GM04503 (cell line): ENCODE measurements around the gene GNG4.

Experiments used
- DNase-seq: peaks from one replicate; pipeline ENCODE4 v3.0.0-alpha.2; 2012; ENCODE audit warnings: low read depth

GNG4 gene

DNA sequence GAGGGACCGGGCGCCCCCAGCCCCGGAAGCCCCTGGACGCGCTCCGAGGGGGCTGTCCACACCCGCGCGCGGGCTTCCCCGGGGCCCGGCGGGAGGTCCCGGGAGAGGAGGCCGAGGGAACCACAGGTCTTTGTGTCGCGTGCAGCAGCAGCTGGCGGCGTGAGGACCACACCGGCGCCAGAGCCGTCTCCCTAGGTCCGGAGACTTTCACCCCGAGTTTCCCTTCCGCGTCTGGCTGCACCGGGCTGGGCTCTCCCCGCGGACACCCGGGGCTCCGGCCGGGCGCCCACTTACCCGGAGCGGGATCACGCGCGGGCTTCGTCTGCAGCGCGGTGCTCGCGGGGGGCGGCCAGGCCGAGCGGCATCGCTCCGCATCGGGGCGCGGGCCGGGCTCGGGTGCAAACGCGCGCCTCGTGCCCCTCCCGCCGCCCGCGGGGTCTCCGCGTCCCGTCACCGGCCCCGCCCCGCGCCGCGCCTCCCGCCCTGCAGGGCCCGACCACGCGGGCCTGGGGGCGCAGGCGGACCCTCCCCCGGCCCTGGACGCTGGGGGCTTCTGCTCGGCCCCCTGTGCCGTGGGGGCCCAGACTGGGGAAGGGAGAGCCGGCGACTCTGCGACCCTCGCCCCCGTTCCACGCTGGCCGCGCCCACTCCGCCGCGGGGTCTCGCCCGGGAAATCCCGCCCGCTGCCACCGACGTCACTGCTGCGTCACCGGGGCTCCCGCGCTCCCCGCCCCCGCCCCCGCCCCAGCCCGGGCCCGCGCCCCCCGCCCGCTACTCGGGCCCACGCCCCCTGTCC, at the start of gene GNG4:
Gene GNG4, minus strand, starts transcription at position 417 of the 796 bp plus-strand sequence. CDS start 65,946 bp downstream, outside the sequence.
- DNase-seq = no peak

DNA sequence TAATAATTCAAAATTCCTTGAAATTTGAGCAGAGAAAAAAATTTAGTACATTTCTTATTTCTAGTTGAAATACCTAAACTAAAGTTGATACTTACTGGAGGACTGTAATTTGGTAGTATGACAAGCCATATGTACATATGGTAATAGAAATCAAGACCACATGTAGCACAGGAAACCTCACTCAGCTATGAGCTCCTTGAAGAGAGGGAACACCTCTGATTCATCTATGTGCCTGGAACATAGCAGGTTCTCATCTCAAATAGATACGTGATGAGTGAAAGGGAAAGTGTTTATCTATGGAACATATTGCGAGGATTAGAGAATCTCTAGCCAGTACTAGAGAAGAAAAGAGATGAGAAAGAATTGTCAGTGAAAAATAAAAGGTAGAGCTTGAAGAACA, 47.9 kb upstream of the GNG4 start:
- DNase-seq = no peak

DNA sequence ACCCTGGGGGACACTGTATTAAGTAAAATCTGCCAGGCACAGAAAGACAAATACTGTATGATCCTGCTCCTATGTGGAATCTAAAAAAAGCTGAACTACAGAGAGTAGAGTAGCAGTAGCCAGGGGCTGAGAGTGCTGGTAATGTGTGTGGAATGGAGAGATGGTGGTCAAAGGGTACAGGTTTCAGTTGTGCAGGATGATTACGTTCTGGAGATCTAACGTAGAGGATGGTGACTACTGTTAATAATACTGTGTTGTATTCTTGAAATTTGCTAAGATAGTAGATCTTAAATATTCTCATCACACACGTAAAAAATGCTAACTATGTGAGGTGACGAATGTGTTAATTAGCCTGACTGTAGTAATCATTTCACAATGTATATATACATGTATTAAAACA, 39.8 kb upstream of the GNG4 start:
- no peak for DNase-seq

DNA sequence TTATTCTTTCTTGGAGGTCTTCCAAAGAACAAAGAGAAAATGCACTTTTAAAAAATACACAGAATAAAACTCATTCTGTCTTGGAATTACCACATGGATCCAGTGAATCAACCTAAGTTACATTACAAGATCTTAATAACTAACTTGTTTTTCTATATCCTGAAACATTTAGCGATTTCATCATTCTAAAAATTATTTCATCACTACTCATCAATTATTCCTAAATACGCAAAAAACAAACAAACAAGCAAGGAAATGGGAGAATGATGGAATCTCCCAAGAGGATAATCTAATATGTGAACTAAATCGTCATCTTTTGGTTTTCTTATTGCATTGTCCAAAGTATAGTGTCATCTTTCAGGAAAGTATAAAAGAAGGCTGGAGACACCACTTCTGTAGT, 38.5 kb upstream of the GNG4 start:
- no peak for DNase-seq

DNA sequence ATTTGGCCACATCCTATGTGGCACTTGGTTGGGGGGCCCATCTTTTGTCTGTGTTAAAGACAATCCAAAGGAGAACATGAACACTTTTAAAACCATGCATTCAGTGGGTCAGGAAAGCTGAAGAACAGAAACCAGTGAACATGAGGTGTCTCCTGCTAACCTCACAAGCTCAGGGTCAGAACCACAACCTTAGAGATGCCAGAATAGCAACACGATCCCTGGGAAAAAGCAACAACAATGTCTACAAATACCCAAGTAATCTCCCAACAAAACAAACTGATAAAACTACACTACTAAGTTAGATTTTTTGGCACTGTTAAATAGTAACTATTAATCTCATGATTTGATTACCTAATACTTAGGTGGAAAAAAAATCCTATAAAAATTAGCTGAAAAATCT, 34.1 kb upstream of the GNG4 start:
- DNase-seq = no peak

DNA sequence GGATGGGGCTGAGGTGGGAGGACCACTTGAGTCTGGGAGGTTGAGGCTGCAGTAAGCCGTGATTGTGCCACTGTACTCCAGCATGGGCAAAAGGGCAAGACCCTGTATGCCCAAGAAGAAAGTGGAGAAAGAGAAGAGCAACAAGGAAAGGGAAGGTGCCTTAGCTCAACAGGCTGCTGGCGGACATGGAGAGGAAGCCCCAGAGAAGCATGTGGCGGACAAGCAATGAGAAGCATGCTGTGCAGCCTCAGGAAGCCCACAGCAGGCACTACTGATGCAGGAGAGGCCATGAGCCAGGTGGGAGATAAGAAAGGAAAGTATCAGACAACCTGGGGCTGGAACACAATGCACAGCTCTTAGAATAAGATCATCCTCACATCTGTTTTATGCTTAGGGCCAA, 32.6 kb upstream of the GNG4 start:
- no peak for DNase-seq

DNA sequence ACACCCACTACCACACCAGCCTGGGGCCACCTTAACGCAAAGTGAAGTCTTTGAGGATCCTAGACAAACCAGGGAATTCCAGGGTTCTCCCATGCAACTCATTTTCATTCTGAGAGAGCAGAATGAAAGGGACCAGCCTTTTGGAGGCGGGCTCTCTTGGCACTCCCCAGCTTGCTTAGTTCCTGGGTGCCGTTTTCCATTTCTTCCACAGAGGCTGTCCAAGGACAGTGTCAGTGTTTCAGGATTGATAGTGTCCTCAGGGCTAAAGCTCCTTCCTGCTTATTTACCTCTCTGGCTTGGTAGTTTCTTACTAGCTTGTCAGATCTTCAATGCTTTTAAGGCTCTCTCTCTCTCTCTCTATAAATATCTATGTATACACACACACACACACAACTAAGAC, 30.1 kb upstream of the GNG4 start:
- no peak for DNase-seq

DNA sequence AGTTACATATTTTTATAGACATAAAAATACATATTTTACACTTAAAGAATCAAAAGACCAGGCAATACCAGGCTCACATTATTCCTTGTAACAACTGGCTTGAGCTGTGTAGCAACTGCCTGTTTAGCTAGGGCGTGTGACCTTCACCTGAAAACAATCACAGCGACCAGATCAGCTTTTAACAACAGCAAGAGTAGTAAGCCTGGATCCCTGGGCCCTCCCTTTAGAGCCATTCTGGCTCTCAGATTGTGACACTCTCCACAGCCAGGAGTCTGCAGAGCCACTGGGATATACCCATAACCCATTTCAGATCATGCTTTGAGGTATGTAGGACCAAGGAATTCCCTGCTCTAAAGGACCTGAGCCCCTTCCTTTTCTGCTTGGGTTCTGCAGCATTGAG, 29.4 kb upstream of the GNG4 start:
- no peak for DNase-seq

DNA sequence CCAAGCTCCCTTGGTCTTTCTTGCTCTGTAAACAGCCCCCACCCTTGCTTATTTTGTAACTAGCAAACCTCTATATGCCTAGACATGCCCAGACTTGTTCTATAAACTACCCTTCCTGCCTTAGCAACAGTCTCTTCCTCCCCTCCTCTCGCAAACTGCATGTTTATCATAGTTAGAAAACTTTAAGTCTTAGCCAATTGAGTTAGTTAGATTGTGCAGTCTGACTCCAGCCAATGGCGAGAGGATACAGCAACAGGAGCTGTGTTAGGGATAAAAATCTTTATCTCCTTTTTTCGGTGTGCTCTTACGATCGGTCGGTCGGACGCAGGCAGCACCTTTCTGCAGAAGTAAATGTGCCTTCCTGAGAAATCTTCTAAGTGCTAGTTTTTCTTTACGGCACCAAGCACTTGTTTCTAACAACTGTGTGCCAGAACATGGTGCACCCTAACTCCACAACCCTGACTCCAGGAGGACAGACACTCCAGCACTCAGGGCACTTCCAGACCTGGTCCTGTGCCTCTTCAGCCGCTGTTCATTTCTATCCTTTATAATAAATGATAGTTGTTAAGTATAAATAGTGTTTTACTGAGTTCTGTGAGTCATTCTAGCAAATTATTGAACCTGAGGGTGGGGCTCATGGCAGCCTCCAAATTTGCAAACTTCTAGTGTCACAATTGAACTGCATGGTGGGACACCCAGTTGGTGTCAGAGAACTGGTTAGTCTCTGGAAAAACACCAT, 25.7 kb upstream of the GNG4 start:
- no peak for DNase-seq

DNA sequence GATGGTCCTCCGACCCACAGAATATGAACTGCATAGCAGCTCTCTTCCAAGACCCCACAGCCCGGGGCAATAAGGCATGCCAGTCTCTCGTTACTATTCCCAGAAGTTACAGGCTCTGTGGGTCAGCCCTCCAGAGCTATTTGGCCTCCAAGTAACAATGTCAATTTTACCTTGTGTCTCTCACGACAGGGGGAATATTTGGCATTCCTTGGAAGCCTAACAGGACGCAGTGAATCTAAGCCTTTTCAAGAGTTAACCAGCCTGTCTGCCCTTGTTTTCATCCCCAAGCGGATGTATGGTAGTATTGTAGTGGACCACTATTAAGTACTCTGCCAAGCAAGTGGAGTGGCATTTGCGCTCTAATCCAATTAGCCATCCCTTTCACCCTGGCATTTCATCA, 24.4 kb upstream of the GNG4 start:
- no peak for DNase-seq

DNA sequence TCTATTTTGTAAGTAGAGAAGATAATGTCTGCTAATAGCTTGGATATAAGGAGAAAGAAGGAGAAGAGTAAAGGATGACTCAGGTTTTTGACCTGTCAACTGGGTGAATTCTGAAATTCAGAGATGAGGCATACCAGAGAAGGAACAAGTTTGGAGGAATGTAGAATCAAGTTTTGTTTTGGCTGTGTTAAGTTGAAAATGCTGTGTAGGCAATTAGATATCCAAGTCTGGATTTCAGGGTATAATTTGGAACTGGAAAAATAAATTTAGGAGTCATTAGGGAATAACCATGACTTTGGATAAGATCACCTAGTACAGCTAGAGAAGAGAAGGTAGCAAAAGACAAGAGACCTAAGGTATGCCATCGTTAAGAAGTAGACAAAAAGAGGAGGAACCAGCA, 22.4 kb upstream of the GNG4 start:
- DNase-seq = no peak

DNA sequence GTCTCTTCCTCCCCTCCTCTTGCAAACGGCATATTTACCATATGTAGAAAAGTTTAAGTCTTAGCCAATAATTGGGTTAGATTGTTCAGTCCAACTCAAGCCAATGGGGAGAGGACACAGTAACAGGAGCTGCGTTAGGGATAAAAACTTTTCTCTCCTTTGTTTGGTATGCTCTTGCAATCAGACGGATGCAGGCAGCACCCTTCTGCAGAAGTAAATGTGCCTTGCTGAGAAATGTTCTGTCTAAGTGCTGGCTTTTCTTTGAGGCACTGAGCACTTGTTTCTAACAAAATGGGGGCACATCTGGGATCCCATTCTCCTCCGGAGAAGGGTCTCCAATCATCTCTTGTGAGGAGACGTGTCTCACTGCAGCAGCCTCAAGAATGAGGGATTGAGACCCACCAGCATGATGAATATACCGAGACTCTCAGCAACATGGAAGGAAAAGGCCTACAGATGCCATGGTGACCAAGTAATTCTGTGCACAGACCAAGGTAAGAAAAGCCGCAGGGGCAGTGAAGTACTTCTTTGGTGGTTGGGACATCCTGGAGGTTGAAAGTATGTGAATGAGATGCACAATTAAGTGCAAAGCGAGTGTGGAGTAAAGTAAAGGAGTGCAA, 20.7 kb upstream of the GNG4 start:
- DNase-seq = no peak

DNA sequence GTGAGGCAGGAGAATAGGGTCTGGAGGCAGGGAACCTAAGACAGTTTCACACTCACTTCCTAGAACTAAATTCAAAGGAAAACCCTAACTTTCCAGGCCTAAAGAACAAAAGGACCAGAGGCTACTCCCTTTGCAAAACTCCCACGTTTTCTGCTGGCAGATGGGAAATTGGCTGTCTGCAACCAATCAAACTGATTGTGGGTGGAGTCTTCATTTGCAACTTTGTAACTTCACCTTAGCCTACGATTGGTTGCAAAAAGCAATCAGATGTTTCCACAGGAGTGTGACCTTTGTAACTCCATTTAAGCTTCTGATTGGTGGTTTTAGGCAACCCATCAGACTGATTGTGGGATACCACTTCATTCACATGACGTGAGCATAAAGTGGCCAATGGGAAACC, 19.7 kb upstream of the GNG4 start:
- DNase-seq = no peak

DNA sequence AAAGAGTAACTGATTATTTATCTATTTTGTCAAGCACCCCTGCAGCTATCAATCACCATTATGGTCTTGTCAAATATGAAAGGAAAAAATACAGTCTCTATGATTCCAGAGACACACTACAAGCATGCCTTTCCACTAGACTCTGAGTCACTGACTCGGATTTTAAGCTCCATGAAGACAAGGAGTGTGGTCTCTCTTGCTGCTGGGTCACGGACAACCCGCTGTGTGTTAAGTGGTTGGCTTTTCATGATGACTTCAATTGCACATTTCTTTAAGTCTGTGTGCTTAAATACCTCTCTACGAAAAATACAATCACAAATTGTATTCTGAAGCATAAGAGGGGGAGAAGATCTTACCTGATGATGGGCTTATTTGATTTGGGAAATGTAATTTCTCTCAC, 14.0 kb upstream of the GNG4 start:
- DNase-seq = no peak

DNA sequence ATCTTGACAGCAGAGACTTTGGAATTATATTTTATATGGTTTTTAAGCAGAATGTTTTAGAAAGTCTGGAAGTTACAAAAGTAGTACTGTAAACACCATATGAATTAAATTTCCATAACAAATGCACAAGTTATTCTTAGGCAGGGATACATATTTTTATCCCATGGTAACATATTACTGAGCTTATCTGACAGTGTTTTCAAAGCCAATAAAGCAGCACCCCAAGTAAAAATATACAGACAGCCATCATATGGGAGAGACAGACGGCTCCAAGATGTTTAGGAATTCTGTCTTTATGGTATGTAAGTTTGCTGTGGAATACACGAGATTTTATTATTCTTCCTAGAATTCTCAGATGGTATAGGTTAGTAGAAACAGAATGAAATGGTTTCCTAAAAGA, 12.0 kb upstream of the GNG4 start:
- no peak for DNase-seq

DNA sequence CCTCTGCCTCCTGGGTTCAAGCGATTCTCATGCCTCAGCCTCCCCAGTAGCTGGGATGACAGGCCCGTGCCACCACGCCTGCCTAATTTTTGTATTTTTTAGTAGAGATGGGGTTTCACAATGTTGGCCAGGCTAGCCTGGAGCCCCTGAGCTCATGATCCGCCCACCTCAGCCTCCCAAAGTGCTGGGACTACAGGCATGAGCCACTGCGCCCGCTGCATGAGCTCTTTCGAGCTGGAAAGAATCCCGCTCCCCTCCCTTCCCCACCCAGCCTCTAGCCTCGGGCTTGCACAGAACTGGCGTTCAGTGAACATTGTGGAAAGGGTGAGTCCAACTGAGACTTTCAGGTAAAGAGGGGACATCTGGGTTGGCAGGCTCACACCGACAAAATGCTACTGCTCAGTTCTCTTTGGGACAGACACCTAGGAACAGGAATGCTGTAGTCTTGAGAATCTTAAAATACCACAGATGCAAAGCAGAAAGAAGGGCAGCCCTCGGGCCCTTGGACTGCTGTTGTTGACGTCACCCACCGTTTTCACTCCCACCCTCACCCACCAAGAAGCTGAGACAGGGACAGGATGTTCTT, 9.7 kb upstream of the GNG4 start:
- DNase-seq = no peak

DNA sequence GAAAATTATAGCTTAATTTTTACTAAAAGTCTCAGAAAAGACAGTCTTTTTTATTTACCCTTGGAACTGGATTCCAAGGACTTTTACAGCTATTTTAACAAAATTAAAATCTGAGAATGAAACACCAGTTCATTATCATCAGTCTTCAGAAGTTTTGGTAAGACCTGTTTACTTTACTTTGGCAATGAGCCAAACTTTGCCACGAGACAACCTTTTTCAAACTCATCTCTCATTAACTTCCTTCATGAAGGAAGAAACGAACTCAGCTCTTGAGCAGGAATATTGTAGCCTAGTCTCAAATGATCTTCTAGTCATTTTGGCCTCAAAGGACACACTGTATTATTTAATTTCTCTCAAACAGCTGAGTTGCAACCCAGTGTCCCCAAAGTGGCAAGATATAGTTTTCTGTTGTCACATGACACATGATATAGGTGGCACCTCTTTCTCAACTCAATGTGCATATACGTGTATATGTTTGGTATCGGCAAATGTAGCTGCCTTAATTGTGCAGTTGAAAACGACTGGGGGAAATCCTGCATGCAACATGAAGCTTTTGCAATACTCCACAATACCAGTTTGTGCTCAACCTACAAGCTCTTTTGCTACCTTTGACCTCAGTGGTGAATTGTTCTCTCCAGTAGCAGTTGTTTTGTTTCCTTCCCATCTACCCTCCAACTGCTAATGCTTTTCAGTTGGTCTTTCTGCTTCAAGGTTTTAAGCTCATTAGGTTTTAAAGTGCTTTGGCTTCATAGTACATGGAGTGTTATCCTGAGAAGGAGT, 8.4 kb upstream of the GNG4 start:
- no peak for DNase-seq

DNA sequence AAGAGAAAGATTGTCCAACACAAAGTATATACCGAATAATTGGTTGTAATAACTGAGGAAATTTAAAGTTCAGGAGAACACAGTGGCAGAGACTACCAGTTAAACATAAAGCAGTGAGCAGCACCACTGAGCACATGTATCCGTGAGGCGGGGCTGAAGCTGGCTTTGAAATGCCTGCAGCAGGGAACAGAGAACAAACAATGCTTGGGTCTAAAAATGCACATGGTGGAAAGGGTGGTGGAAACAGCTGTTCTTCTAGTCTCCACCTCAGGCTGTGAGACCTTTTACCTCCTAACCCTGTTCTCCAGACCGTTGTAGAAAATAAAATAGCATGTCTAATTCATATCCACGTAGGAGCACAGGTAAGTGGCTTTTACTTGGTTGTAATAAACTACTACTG, 7.7 kb upstream of the GNG4 start:
- DNase-seq = no peak

DNA sequence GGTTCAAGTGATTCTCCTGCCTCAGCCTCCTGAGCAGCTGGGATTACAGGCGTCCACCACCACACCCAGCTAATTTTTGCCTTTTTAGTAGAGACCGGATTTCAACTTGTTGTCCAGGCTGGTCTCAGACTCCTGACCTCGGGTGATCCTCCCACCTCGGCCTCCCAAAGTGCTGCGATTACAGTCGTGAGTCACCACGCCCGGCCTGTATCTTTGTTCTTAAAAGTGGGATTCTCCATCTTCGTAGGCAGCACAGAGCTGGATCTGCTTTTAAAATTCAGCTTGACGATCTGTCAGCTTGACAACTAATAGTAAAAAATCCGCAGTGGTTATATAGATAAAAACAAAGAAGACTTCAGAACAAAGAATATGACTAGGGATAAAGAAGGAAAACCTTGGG, 2.8 kb upstream of the GNG4 start:
- DNase-seq = no peak

DNA sequence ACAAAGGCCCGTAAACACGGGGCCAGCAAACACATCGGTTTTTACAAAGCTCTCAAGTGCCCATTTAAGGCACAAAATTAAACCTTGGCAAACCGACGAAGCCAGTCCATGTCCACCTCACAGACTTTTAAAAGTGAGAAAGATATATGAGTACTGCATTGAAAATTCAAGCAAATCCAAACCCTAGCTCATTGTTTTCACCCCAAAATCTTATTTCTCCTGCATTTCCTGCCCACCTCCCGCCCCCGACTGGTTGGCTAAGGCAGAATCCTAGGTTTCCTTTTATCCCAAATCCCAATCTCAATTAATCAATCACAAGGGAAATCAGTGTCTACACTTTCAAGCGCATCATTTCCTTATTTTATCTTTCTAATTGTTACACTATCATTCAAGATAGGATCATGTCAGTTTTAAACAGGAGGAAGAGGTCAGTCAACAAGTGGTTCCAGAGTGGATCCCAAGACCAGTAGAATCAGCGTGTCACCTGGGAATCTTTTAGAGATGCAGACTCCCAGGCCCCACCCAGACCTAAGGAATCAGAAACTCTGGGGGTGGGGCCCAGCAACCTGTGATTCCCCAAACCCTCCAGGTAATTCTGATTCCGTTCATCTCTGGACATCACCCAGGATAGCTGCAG, 1.7 kb upstream of the GNG4 start:
- DNase-seq = no peak

DNA sequence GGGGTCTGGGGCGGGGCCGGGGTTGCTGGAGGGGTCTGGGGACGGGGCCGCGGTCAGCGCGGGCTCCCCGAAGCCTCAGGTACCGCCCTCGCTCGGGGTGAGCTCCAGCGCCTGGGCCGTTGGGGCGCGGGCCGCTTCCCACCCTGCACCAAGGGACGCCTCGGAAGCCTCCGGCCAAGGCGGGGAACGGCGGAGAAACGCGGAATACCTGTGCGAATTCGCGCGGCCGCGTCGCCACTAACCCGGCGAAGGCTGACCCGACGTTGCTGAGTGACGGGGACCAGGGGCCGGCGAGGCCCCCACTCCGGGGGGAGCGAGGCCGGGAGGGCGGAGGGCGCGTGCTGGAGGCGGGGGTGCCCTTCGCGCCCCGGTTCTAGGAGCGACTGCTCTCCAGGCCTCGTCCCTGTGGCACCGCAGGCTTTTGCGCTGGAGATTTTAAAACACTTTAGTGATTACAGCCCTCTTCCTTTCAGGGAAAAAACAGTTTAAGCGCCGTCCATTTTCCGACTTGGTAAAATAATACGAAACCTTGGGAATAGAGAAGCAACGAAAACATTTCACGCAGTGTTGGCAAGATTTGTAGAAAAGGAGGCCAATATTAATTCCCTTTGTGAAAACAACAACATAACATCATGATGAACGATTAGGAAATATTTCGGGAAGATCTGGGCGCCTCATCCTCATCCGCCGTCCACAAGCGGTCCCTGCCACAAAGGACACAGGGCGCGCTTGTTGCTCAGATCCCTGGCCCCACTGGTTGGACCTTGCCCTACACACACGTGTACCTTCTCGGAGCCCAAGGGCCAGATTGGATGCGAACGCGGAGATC, 971 bp upstream of the GNG4 start:
- no peak for DNase-seq
